HepG2 (cell line): ENCODE data around the gene SNX24.

Source experiments
- CTCF ChIP-seq: sonication (generic); formaldehyde crosslinking; IDR thresholded peaks from 2 replicates; pipeline ENCODE4 v1.5.0; 2020; ENCODE audit warnings: mild to moderate bottlenecking, missing genetic modification reagents, moderate library complexity
- EED ChIP-seq: sonication (generic); formaldehyde crosslinking; IDR thresholded peaks from 2 replicates; pipeline ENCODE4 v1.5.0; 2020; ENCODE audit warnings: mild to moderate bottlenecking, missing genetic modification reagents
- EZH2 ChIP-seq: conservative IDR thresholded peaks from 2 replicates; pipeline ENCODE4 v1.6.1; 2012; ENCODE audit warnings: mild to moderate bottlenecking, low read depth, low read length, moderate library complexity
- FOXA1 ChIP-seq, 2 experiments: fragments of 450-650 bp in 1 of 2; sonication (generic) in 1 of 2; formaldehyde crosslinking in 1 of 2; IDR thresholded peaks; 2 replicates each; pipeline versions ENCODE4 v1.4.0 to v1.6.1; 2016 to 2020; ENCODE audit warnings: missing genetic modification reagents in 1 of 2
- RAD51 ChIP-seq: fragments of 450-650 bp; IDR thresholded peaks from 2 replicates; pipeline ENCODE4 v1.6.1; 2016; ENCODE audit warnings: borderline replicate concordance
- REXO4 ChIP-seq: sonication (generic); formaldehyde crosslinking; IDR thresholded peaks from 2 replicates; pipeline ENCODE4 v1.8.0; 2022; ENCODE audit warnings: missing genetic modification reagents, mild to moderate bottlenecking, borderline replicate concordance
- SUZ12 ChIP-seq: fragments of 150-350 bp; IDR thresholded peaks from 2 replicates; pipeline ENCODE4 v1.6.1; 2014; ENCODE audit warnings: low read depth, low read length
- ZFAT ChIP-seq: sonication (generic); formaldehyde crosslinking; conservative IDR thresholded peaks from 2 replicates; pipeline ENCODE4 v1.8.1; 2023; ENCODE audit warnings: missing genetic modification reagents, inconsistent platforms
- ZNF362 ChIP-seq: sonication (generic); formaldehyde crosslinking; IDR thresholded peaks from 2 replicates; pipeline ENCODE4 v1.4.0; 2020; ENCODE audit warnings: missing genetic modification reagents, mild to moderate bottlenecking, borderline replicate concordance

- TF ChIP-seq SUZ12: no peak
- TF ChIP-seq EZH2: no peak
- TF ChIP-seq ZFAT (CRISPR knock-in tag): no peak
- TF ChIP-seq CTCF (CRISPR knock-in tag): no peak
- no peak for TF ChIP-seq ZNF362 (CRISPR knock-in tag)
- TF ChIP-seq RAD51: no peak
- no peak for TF ChIP-seq REXO4 (CRISPR knock-in tag)
- TF ChIP-seq EED (CRISPR knock-in tag): no peak
- TF ChIP-seq FOXA1 (IDR thresholded peaks at IDR 0.05): no peak
- TF ChIP-seq FOXA1 (CRISPR knock-in tag; IDR thresholded peaks at IDR 0.05): no peak
Observed at GRCh38 chr5:122908108-122908507, 62.7 kb downstream of the SNX24 start.
